DND-41 (cell line): ENCODE results near the gene MLANA.

Source experiments
- EZH2 ChIP-seq: IDR thresholded peaks from 3 replicates; pipeline ENCODE4 v1.6.1; 2012; ENCODE audit warnings: borderline replicate concordance, low read depth, mild to moderate bottlenecking, moderate library complexity, low read length, inconsistent platforms; ENCODE audit not compliant: severe bottlenecking
- TF ChIP-seq, protein P1 (sequence below): IDR thresholded peaks from 2 replicates; pipeline ENCODE4 v1.5.1; 2012; ENCODE audit warnings: borderline replicate concordance, low read length, moderate library complexity, mild to moderate bottlenecking; ENCODE audit not compliant: poor library complexity, severe bottlenecking; ENCODE audit errors: extremely low read depth

DNA sequence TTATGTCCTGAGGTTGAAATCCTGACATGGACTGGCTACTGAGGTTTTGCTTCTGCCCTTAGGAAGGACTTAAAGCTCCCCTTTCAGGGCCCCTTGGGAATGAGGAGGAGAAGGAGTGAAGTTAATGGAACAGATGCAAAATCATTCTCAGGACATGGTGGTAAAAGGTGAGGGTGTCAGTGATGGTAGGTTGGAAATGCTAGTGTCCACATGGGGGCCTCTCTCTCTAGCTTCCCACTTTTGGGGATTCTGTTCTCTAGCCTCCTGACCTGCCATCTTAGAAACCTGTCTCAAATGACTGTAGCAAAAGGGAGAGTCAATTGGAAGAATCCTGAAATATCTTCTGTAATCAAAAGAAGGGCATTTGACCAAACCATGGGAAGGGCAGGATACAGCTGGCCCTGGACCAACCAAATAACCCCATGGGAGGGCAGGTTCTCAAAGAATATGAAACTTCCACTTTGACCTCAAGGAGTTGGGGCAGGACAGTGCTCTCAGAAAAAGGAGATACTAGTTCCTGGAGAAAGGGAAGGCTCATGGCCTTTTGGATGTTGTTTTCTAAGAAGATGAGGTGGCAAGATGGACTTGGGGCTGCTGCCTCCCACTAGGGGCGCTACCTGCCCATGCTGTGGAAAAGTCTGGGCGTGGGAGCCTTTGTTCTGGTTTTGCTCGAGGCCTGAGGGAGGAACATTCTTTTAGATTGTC lies 21.2 kb upstream of the MLANA start:
- TF ChIP-seq, protein P1, sequence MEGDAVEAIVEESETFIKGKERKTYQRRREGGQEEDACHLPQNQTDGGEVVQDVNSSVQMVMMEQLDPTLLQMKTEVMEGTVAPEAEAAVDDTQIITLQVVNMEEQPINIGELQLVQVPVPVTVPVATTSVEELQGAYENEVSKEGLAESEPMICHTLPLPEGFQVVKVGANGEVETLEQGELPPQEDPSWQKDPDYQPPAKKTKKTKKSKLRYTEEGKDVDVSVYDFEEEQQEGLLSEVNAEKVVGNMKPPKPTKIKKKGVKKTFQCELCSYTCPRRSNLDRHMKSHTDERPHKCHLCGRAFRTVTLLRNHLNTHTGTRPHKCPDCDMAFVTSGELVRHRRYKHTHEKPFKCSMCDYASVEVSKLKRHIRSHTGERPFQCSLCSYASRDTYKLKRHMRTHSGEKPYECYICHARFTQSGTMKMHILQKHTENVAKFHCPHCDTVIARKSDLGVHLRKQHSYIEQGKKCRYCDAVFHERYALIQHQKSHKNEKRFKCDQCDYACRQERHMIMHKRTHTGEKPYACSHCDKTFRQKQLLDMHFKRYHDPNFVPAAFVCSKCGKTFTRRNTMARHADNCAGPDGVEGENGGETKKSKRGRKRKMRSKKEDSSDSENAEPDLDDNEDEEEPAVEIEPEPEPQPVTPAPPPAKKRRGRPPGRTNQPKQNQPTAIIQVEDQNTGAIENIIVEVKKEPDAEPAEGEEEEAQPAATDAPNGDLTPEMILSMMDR, result peak; percentile 42
- no peak for TF ChIP-seq EZH2
